ENCODE results near the gene SUGP1. TPM values are rescaled to one million over a fixed set of nuclear protein-coding genes. Genes with fewer than 3 reads are reported as not detected.

Gene SUGP1
- total and polyA plus RNA-seq, 2 of the 4 experiments (the other 2 are of a cell fraction) = 33.2 to 35.8 TPM

- Histone ChIP-seq H3K27ac (ENCODE audit: insufficient read depth, low read length) (no peak overlapping the region), H4K5ac (ENCODE audit: low read depth, low read length) (no peak overlapping the region), H2AK5ac (ENCODE audit: low read depth, low read length) (no peak overlapping the region), H3K27me3 (ENCODE audit: control insufficient read depth, insufficient read depth, low read length) (no peaks in the 10 kb centered on the region), H2BK20ac (ENCODE audit: low read depth, low read length) (no peak overlapping the region), H3K4me2 (ENCODE audit: low read depth, low read length) (no peak overlapping the region), H3K9me3 (ENCODE audit: control insufficient read depth, insufficient read depth, low read length) (no peaks in the 10 kb centered on the region), H2AFZ (replicated peaks; ENCODE audit: low read length, poor library complexity) (no peak overlapping the region), H4K20me1 (ENCODE audit: insufficient read depth, low read length) (peaks cover 2% of the 10 kb centered on the region; the same call in 1 of the 2 replicates), H3K4ac (ENCODE audit: low read depth, low read length) (no peak overlapping the region), H2AK9ac (replicated peaks; ENCODE audit: low read depth, low read length, poor library complexity) (no peak overlapping the region), H3K4me1 (ENCODE audit: control insufficient read depth, insufficient read depth, low read length) (no peaks in the 10 kb centered on the region), H3K36me3 (ENCODE audit: control insufficient read depth, insufficient read depth, low read length) (peaks cover 71% of the 10 kb centered on the region), H4K91ac (ENCODE audit: insufficient read depth, low read depth, low read length) (no peak overlapping the region), H3K56ac (ENCODE audit: extremely low read depth, insufficient read depth, low read length) (no peak overlapping the region), H2BK15ac (ENCODE audit: low read depth, low read length) (no peak overlapping the region), H2BK120ac (ENCODE audit: low read depth, low read length) (no peak overlapping the region), H4K8ac (ENCODE audit: low read depth in 2 of 2, low read length in 2 of 2) (no peak overlapping the region), H3K4me3 (ENCODE audit: insufficient read depth, low read depth, low read length) (no peak overlapping the region), H3K23ac (ENCODE audit: low read depth, low read length) (no peak overlapping the region), H3K9ac (ENCODE audit: low read depth, low read length) (no peak overlapping the region), H3K9me1 (ENCODE audit: insufficient read depth, low read length) (0 out of 2 replicates have a peak, but pooled peaks cover 3% of the 10 kb centered on the region), H3K18ac (ENCODE audit: low read depth, low read length) (no peak overlapping the region), H2BK5ac (ENCODE audit: low read depth, low read length, poor library complexity, severe bottlenecking) (no peak overlapping the region), H3K14ac (replicated peaks; ENCODE audit: low read depth, low read length) (no peak overlapping the region), H3K79me1 (ENCODE audit: low read depth in 1 of 2, low read length in 2 of 2) (peaks cover 7 to 17% of the 10 kb centered on the region in 2 experiments; a peak in 2 of 4 replicates)
- intact Hi-C loops (cut with micrococcal nuclease) (no loop called here), dilution Hi-C loops (cut with HindIII; ENCODE audit: low sequenced_read_pairs, unreplicated experiment) (no loop called here), in situ Hi-C loops (cut with MboI; ENCODE audit: low sequenced_read_pairs) (no loop called here)
- TF ChIP-seq POLR2A (IDR thresholded peaks at IDR 0.05; ENCODE audit: low read depth, low read length) (no peak), CTCF (conservative IDR thresholded peaks at IDR 0.05; ENCODE audit: low read depth, low read length) (no peak), RCOR1 (IDR thresholded peaks at IDR 0.05; ENCODE audit: insufficient replicate concordance, low read length) (no peak), RAD21 (IDR thresholded peaks at IDR 0.05; ENCODE audit: low read length) (no peak), CEBPB (IDR thresholded peaks at IDR 0.05; ENCODE audit: low read depth, low read length) (no peak), NFE2L2 (IDR thresholded peaks at IDR 0.05; ENCODE audit: low read depth, low read length) (no peak), BHLHE40 (IDR thresholded peaks at IDR 0.05; ENCODE audit: low read depth, low read length) (no peak), MXI1 (IDR thresholded peaks at IDR 0.05; ENCODE audit: borderline replicate concordance, low read depth, low read length) (no peak), CHD1 (IDR thresholded peaks at IDR 0.05; ENCODE audit: low read depth, low read length) (no peak)
- TF ChIP-seq, protein P1, sequence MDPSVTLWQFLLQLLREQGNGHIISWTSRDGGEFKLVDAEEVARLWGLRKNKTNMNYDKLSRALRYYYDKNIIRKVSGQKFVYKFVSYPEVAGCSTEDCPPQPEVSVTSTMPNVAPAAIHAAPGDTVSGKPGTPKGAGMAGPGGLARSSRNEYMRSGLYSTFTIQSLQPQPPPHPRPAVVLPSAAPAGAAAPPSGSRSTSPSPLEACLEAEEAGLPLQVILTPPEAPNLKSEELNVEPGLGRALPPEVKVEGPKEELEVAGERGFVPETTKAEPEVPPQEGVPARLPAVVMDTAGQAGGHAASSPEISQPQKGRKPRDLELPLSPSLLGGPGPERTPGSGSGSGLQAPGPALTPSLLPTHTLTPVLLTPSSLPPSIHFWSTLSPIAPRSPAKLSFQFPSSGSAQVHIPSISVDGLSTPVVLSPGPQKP (IDR thresholded peaks at IDR 0.05; ENCODE audit: borderline replicate concordance, low read depth, low read length) = no peak
- ChIA-PET POLR2A (ENCODE audit: unreplicated experiment) (no interaction called here), CTCF (no interaction called here)
- DNase-seq (no peak), ATAC-seq (ENCODE audit: low read depth) (no peak)
- 100% methylated on average over 7 of the region's 9 CpGs; no CpG with 5 or more reads in 1 of the 2 experiments for WGBS, 2 experiments (ENCODE audit: extremely low coverage in 2 of 2, insufficient read length in 1 of 2)
- BruUV-seq (replicated peaks) = no TSS peak
Observed at GRCh38 chr19:19306191-19306590, 14.1 kb downstream of the SUGP1 start.

Measured in IMR-90 (cell line).